GM19438 (cell line): ENCODE results near the gene BCL2L13.
"Not testable (repeated sequence)": the region's sequence is repeated elsewhere in the genome, so short reads cannot be mapped to it uniquely, and the experiment has no call there.

ENCODE experiments used
- ATAC-seq: cut with Tn5 transposase; IDR thresholded peaks from one replicate; pipeline ENCODE4 v1.9.1; 2021; ENCODE audit warnings: low read depth; ENCODE audit not compliant: unreplicated experiment

Gene BCL2L13

GRCh38 chr22:17751596-17751995, 113.0 kb downstream of the BCL2L13 start:
- no peak for ATAC-seq

GRCh38 chr22:17753401-17753989, 114.9 kb downstream of the BCL2L13 start:
- no peak for ATAC-seq

- ATAC-seq: no peak
Observed at GRCh38 chr22:17754233-17754925, 115.8 kb downstream of the BCL2L13 start.

- no peak for ATAC-seq
Observed at GRCh38 chr22:17761138-17761488, 122.6 kb downstream of the BCL2L13 start.

GRCh38 chr22:17763442-17763841, 124.9 kb downstream of the BCL2L13 start:
- not testable (repeated sequence) for ATAC-seq

- ATAC-seq: no peak
Observed at GRCh38 chr22:17764036-17764435, 125.5 kb downstream of the BCL2L13 start.

GRCh38 chr22:17764852-17765251, 126.3 kb downstream of the BCL2L13 start:
- ATAC-seq: not testable (repeated sequence)

GRCh38 chr22:17767233-17768065, 128.9 kb downstream of the BCL2L13 start:
- peak; percentile 62 for ATAC-seq

GRCh38 chr22:17769013-17769715, 130.6 kb downstream of the BCL2L13 start:
- no peak for ATAC-seq

GRCh38 chr22:17769716-17770082, 131.1 kb downstream of the BCL2L13 start:
- ATAC-seq: no peak

GRCh38 chr22:17770180-17771077, 131.9 kb downstream of the BCL2L13 start:
- no peak for ATAC-seq

- no peak for ATAC-seq
Observed at GRCh38 chr22:17772249-17772957, 133.8 kb downstream of the BCL2L13 start.

- no peak for ATAC-seq
Observed at GRCh38 chr22:17772958-17773605, 134.5 kb downstream of the BCL2L13 start.

GRCh38 chr22:17773606-17774205, 135.1 kb downstream of the BCL2L13 start:
- ATAC-seq: peak; percentile 35

GRCh38 chr22:17774206-17774925, 135.8 kb downstream of the BCL2L13 start, which contains the start of gene BID:
Gene BID (minus strand): TSS chr22:17774469. CDS start chr22:17750116, 24,353 bp downstream.
- ATAC-seq: peak; percentile 27

GRCh38 chr22:17774926-17775685, 136.5 kb downstream of the BCL2L13 start:
- ATAC-seq: no peak
